GM12878 (cell line): ENCODE results near the gene MMADHC. TPM values are rescaled to one million over a fixed set of nuclear protein-coding genes. Genes with fewer than 3 reads are reported as not detected.

Experiments used
- ASH2L ChIP-seq: fragments of 300-600, 200-600 bp; sonication (generic); IDR thresholded peaks from 2 replicates; pipeline ENCODE4 v1.6.1; 2017; ENCODE audit warnings: low read depth, mild to moderate bottlenecking, borderline replicate concordance
- ATF7 ChIP-seq: fragments of 450-650 bp; IDR thresholded peaks from 2 replicates; pipeline ENCODE4 v1.6.1; 2016; ENCODE audit warnings: low read depth, mild to moderate bottlenecking
- BRCA1 ChIP-seq: IDR thresholded peaks from 2 replicates; pipeline ENCODE4 v1.6.1; 2011; ENCODE audit warnings: low read depth, low read length, improper control_type of control experiment
- CREB1 ChIP-seq: IDR thresholded peaks from 2 replicates; pipeline ENCODE4 v1.6.1; 2012; ENCODE audit warnings: low read depth, mild to moderate bottlenecking, inconsistent platforms
- EP300 ChIP-seq, 2 experiments: fragments of 150-350 bp in 1 of 2; IDR thresholded peaks; 2 replicates each; pipeline ENCODE4 v1.6.1; 2011 to 2012; ENCODE audit warnings: low read depth in 2 of 2, low read length in 2 of 2, borderline replicate concordance in 1 of 2, improper control_type of control experiment in 1 of 2, inconsistent platforms in 1 of 2; ENCODE audit not compliant: control insufficient read depth in 1 of 2
- ESRRA ChIP-seq: IDR thresholded peaks from 2 replicates; pipeline ENCODE4 v1.6.1; 2012; ENCODE audit warnings: mild to moderate bottlenecking, low read length, improper control_type of control experiment
- FOXM1 ChIP-seq: IDR thresholded peaks from 2 replicates; pipeline ENCODE4 v1.6.1; 2012; ENCODE audit warnings: low read depth, mild to moderate bottlenecking, inconsistent platforms, low read length, moderate library complexity
- GABPA ChIP-seq: IDR thresholded peaks from 2 replicates; pipeline ENCODE4 v1.6.1; 2014; ENCODE audit warnings: antibody characterized with exemption, low read depth, mild to moderate bottlenecking, inconsistent platforms
- IKZF2 ChIP-seq, 2 experiments: fragments of 450-650 bp; IDR thresholded peaks; 2 replicates each; pipeline ENCODE4 v1.6.1; 2017; ENCODE audit warnings: mild to moderate bottlenecking in 2 of 2, moderate library complexity in 2 of 2
- MEF2B ChIP-seq: fragments of 450-650 bp; IDR thresholded peaks from 2 replicates; pipeline ENCODE4 v1.6.1; 2018; ENCODE audit warnings: mild to moderate bottlenecking, moderate library complexity; ENCODE audit not compliant: partially characterized antibody, poor library complexity, severe bottlenecking
- MLLT1 ChIP-seq: fragments of 450-650 bp; IDR thresholded peaks from 2 replicates; pipeline ENCODE4 v1.6.1; 2016; ENCODE audit warnings: mild to moderate bottlenecking
- MTA3 ChIP-seq: IDR thresholded peaks from 2 replicates; pipeline ENCODE4 v1.6.1; 2012; ENCODE audit warnings: low read length, inconsistent platforms, borderline replicate concordance
- NFYB ChIP-seq: IDR thresholded peaks from 2 replicates; pipeline ENCODE4 v1.6.1; 2011; ENCODE audit warnings: low read depth, mild to moderate bottlenecking, low read length, improper control_type of control experiment, moderate library complexity; ENCODE audit not compliant: insufficient read depth
- NR2F1 ChIP-seq: fragments of 450-650 bp; conservative IDR thresholded peaks from 2 replicates; pipeline ENCODE4 v1.6.1; 2017; ENCODE audit warnings: mild to moderate bottlenecking
- POLR2A ChIP-seq: IDR thresholded peaks from 2 replicates; pipeline ENCODE4 v1.6.1; 2011; ENCODE audit warnings: low read depth, mild to moderate bottlenecking, low read length
- RAD51 ChIP-seq: fragments of 450-650 bp; IDR thresholded peaks from 2 replicates; pipeline ENCODE4 v1.6.1; 2016; ENCODE audit warnings: moderate library complexity, mild to moderate bottlenecking, inconsistent platforms
- RB1 ChIP-seq: fragments of 450-650 bp; formaldehyde crosslinking; IDR thresholded peaks from 2 replicates; pipeline ENCODE4 v1.6.1; 2017; ENCODE audit warnings: mild to moderate bottlenecking, borderline replicate concordance
- RUNX3 ChIP-seq: IDR thresholded peaks from 2 replicates; pipeline ENCODE4 v1.6.1; 2012; ENCODE audit warnings: low read length, inconsistent platforms
- SIN3A ChIP-seq: IDR thresholded peaks from 2 replicates; pipeline ENCODE4 v1.6.1; 2012; ENCODE audit warnings: low read depth, low read length, improper control_type of control experiment
- SMAD1 ChIP-seq: fragments of 450-650 bp; IDR thresholded peaks from 2 replicates; pipeline ENCODE4 v1.6.1; 2018; ENCODE audit warnings: mild to moderate bottlenecking, low read depth; ENCODE audit not compliant: partially characterized antibody
- STAT1 ChIP-seq: fragments of 450-650 bp; conservative IDR thresholded peaks from 2 replicates; pipeline ENCODE4 v1.6.1; 2014; ENCODE audit warnings: antibody characterized with exemption, mild to moderate bottlenecking
- SUZ12 ChIP-seq: fragments of 200-600 bp; sonication (generic); IDR thresholded peaks from one replicate; pipeline ENCODE4 v1.6.1; 2018; ENCODE audit warnings: antibody characterized with exemption, mild to moderate bottlenecking; ENCODE audit not compliant: unreplicated experiment
- TCF7 ChIP-seq: IDR thresholded peaks from 2 replicates; pipeline ENCODE4 v1.6.1; 2014; ENCODE audit warnings: antibody characterized with exemption, borderline replicate concordance
- YBX1 ChIP-seq: fragments of 450-650 bp; IDR thresholded peaks from 2 replicates; pipeline ENCODE4 v1.6.1; 2016; ENCODE audit warnings: antibody characterized with exemption
- ZSCAN29 ChIP-seq: fragments of 450-650 bp; IDR thresholded peaks from 2 replicates; pipeline ENCODE4 v1.6.1; 2017; ENCODE audit warnings: mild to moderate bottlenecking, moderate library complexity
- ZZZ3 ChIP-seq: IDR thresholded peaks from 2 replicates; pipeline ENCODE4 v1.6.1; 2011; ENCODE audit warnings: low read depth; ENCODE audit not compliant: control insufficient read depth, insufficient read length
- polyA plus RNA-seq, 11 experiments: library from polyadenylated mRNA; depleted of rRNA in 4 of 11; unstranded in 6 of 11; stranded (reverse) in 5 of 11; fragments of >200 nt; fragmentation: Nextera tagmentation in 4 of 11; fragmentation: Illumina TruSeq in 1 of 11; extraction: Ambion mirVana in 4 of 11; extraction: Trizol in 1 of 11; gene quantifications; 1 replicate in 1 of 11; 2 replicates in 10 of 11; pipeline versions ENCODE4 v1.2.1 to v1.2.3, GENCODE V29; 2011 to 2016; ENCODE audit warnings: inconsistent platforms in 2 of 11, missing spikeins in 2 of 11, low read depth in 1 of 11
- total RNA-seq, 4 experiments: library from RNA; depleted of rRNA in 3 of 4; stranded (reverse); fragments of >200 nt in 3 of 4; fragmentation: Illumina TruSeq in 1 of 4; extraction: Trizol in 1 of 4; gene quantifications; 2 replicates each; pipeline versions ENCODE4 v1.2.1 to v1.2.3, GENCODE V29; 2013 to 2021
- TF ChIP-seq, protein P1 (sequence below): fragments of 450-650 bp; IDR thresholded peaks from 2 replicates; pipeline ENCODE4 v1.6.1; 2017; ENCODE audit warnings: low read depth, mild to moderate bottlenecking, moderate library complexity
- TF ChIP-seq, protein P2 (sequence below): fragments of 450-650 bp; conservative IDR thresholded peaks from 2 replicates; pipeline ENCODE4 v1.6.1; 2017; ENCODE audit warnings: mild to moderate bottlenecking, moderate library complexity

The MMADHC gene
- total and polyA plus RNA-seq, 10 of the 15 experiments (the other 5 are each of a cell fraction or from before 2014, with no cell fraction given), result 93.6 to 415 (median 147) TPM

DNA sequence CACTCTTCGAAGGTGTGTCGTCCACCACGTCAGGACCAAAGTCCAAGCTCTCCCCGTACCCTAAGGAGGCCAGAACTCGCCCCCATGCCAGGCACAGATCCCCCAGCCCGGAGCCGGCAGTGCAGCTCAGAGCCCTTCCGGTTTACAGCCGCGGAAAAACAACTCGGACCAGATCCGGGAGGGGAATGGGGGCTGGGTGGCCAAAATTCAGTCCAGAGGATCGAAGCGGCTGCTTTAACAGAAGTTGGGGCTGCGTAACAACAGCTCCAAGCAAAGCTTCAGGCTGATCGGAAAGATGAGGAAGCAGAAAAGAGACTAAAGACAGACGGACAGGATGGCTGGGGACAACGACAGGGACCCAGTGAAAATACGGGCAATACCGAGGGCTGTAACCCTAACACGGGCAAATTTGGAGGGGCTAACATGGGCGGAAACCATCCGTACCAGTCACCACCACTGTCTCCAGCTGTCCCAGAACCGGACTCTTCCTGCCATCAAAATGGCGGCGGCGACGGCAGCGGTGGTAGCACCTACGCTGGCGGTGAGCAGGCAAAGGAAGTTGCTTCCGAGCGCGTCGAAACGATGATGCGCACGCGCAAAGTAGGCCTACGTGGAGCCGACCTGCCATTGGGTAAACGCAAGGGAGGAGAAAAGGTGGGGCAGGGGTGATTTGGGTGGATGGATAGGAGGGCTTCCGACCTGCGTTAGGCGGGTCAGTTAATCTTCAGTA lies at the start of gene MMADHC (continued):
- no peak for TF ChIP-seq SUZ12
- TF ChIP-seq ASH2L, result no peak
- TF ChIP-seq MEF2B, result no peak
- TF ChIP-seq ZSCAN29, result no peak
- TF ChIP-seq ZZZ3, result no peak
- no peak for TF ChIP-seq YBX1
- peak; percentile 100 for TF ChIP-seq POLR2A
- peak; percentile 56 for TF ChIP-seq RUNX3
- TF ChIP-seq, protein P1, sequence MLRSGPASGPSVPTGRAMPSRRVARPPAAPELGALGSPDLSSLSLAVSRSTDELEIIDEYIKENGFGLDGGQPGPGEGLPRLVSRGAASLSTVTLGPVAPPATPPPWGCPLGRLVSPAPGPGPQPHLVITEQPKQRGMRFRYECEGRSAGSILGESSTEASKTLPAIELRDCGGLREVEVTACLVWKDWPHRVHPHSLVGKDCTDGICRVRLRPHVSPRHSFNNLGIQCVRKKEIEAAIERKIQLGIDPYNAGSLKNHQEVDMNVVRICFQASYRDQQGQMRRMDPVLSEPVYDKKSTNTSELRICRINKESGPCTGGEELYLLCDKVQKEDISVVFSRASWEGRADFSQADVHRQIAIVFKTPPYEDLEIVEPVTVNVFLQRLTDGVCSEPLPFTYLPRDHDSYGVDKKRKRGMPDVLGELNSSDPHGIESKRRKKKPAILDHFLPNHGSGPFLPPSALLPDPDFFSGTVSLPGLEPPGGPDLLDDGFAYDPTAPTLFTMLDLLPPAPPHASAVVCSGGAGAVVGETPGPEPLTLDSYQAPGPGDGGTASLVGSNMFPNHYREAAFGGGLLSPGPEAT, result peak; percentile 89
- TF ChIP-seq SIN3A, result no peak
- no peak for TF ChIP-seq TCF7
- peak; percentile 48; the same call in 1 of the 2 replicates for TF ChIP-seq ATF7
- TF ChIP-seq FOXM1, result no peak
- peak; percentile 83 for TF ChIP-seq CREB1
- peak; percentile 70 for TF ChIP-seq SMAD1
- TF ChIP-seq STAT1, result no peak
- TF ChIP-seq RAD51, result no peak
- peak; percentile 12 to 55; a peak in 2 of 4 replicates for TF ChIP-seq IKZF2 (IDR thresholded peaks at IDR 0.05)
- TF ChIP-seq NR2F1, result no peak
- TF ChIP-seq MLLT1, result peak; percentile 100
- peak; percentile 19; the same call in 1 of the 2 replicates for TF ChIP-seq NFYB
- TF ChIP-seq BRCA1, result no peak
- no peak for TF ChIP-seq RB1
- TF ChIP-seq ESRRA, result no peak
- TF ChIP-seq, protein P2, sequence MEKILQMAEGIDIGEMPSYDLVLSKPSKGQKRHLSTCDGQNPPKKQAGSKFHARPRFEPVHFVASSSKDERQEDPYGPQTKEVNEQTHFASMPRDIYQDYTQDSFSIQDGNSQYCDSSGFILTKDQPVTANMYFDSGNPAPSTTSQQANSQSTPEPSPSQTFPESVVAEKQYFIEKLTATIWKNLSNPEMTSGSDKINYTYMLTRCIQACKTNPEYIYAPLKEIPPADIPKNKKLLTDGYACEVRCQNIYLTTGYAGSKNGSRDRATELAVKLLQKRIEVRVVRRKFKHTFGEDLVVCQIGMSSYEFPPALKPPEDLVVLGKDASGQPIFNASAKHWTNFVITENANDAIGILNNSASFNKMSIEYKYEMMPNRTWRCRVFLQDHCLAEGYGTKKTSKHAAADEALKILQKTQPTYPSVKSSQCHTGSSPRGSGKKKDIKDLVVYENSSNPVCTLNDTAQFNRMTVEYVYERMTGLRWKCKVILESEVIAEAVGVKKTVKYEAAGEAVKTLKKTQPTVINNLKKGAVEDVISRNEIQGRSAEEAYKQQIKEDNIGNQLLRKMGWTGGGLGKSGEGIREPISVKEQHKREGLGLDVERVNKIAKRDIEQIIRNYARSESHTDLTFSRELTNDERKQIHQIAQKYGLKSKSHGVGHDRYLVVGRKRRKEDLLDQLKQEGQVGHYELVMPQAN, result peak; percentile 68; the same call in 1 of the 2 replicates
- peak; percentile 79 for TF ChIP-seq GABPA
- TF ChIP-seq MTA3, result no peak
- TF ChIP-seq EP300 (IDR thresholded peaks at IDR 0.05; ENCODE audit: borderline replicate concordance in 1 of 2, control insufficient read depth in 1 of 2, low read depth in 2 of 2, low read length in 2 of 2), result no peak
